Neural cell (in vitro differentiated cells): ENCODE data around the gene ASCL2. TPM values are rescaled to one million over a fixed set of nuclear protein-coding genes. Genes with fewer than 3 reads are reported as not detected.

Experiments used
- H2AFZ ChIP-seq: fragments of 200-600, 300-800 bp; sonication (generic), shearing (Covaris generic); 2 replicates; pipeline ENCODE4 v1.6.0; 2014; ENCODE audit warnings: low read depth, mild to moderate bottlenecking, antibody characterized with exemption, low read length, moderate library complexity
- H3F3A ChIP-seq: fragments of 200-600 bp; shearing (Covaris generic); 2 replicates; pipeline ENCODE4 v1.6.1; 2016; ENCODE audit warnings: mild to moderate bottlenecking, moderate library complexity, mixed read lengths, antibody characterized with exemption, low read length; ENCODE audit not compliant: insufficient read depth, poor library complexity, severe bottlenecking
- H3K27ac ChIP-seq: fragments of 200-600, 300-800 bp; sonication (generic), shearing (Covaris generic); 2 replicates; pipeline ENCODE4 v1.5.1; 2014; ENCODE audit warnings: mild to moderate bottlenecking, low read length, moderate library complexity
- H3K27me3 ChIP-seq: fragments of 300-800, 200-600 bp; sonication (generic), shearing (Covaris generic); 2 replicates; pipeline ENCODE4 v1.6.0; 2014; ENCODE audit warnings: mild to moderate bottlenecking, low read depth, low read length, moderate library complexity; ENCODE audit not compliant: insufficient read depth
- H3K36me3 ChIP-seq: fragments of 300-800, 200-600 bp; sonication (generic), shearing (Covaris generic); 2 replicates; pipeline ENCODE4 v1.5.1; 2014; ENCODE audit warnings: mild to moderate bottlenecking, antibody characterized with exemption, low read length, moderate library complexity; ENCODE audit not compliant: insufficient read depth
- H3K4me2 ChIP-seq: fragments of 300-800, 200-600 bp; sonication (generic), shearing (Covaris generic); 2 replicates; pipeline ENCODE4 v1.6.0; 2014; ENCODE audit warnings: mild to moderate bottlenecking, low read length
- H3K4me3 ChIP-seq: fragments of 300-800, 200-600 bp; sonication (generic), shearing (Covaris generic); 2 replicates; pipeline ENCODE4 v1.5.1; 2014; ENCODE audit warnings: mild to moderate bottlenecking, low read length, moderate library complexity
- H3K79me2 ChIP-seq: fragments of 200-600 bp; shearing (Covaris generic); replicated peaks from 2 replicates; pipeline ENCODE4 v1.6.0; 2014; ENCODE audit warnings: mild to moderate bottlenecking, low read length, moderate library complexity; ENCODE audit not compliant: insufficient read depth
- H3K9ac ChIP-seq: fragments of 300-800, 200-600 bp; sonication (generic), shearing (Covaris generic); 2 replicates; pipeline ENCODE4 v1.6.1; 2016; ENCODE audit warnings: mild to moderate bottlenecking, low read length, mixed read lengths
- H3K9me2 ChIP-seq: fragments of 200-600 bp; shearing (Covaris generic); 2 replicates; pipeline ENCODE4 v1.6.1; 2016; ENCODE audit warnings: mild to moderate bottlenecking, low read length, mixed read lengths; ENCODE audit not compliant: insufficient read depth
- H3K9me3 ChIP-seq: fragments of 200-600, 300-800 bp; sonication (generic), shearing (Covaris generic); 2 replicates; pipeline ENCODE4 v1.6.1; 2016; ENCODE audit warnings: mild to moderate bottlenecking, mixed run types, low read length, moderate library complexity, mixed read lengths
- H4K20me1 ChIP-seq: fragments of 200-600 bp; shearing (Covaris generic); 2 replicates; pipeline ENCODE4 v1.6.1; 2016; ENCODE audit warnings: mild to moderate bottlenecking, mixed run types; ENCODE audit not compliant: insufficient read depth
- EP300 ChIP-seq: fragments of 450-650 bp; conservative IDR thresholded peaks from 2 replicates; pipeline ENCODE4 v1.6.1; 2014; ENCODE audit warnings: antibody characterized with exemption, mild to moderate bottlenecking, moderate library complexity; ENCODE audit not compliant: poor library complexity, severe bottlenecking
- EZH2 ChIP-seq: fragments of 200-600, 300-800 bp; shearing (Covaris generic), sonication (generic); IDR thresholded peaks from 2 replicates; pipeline ENCODE4 v1.6.1; 2014; ENCODE audit warnings: antibody characterized with exemption, low read length, borderline replicate concordance, mild to moderate bottlenecking; ENCODE audit not compliant: insufficient read depth, poor library complexity, severe bottlenecking
- MXI1 ChIP-seq: fragments of 450-650 bp; conservative IDR thresholded peaks from 2 replicates; pipeline ENCODE4 v1.6.1; 2014; ENCODE audit warnings: antibody characterized with exemption, mild to moderate bottlenecking; ENCODE audit not compliant: poor library complexity, severe bottlenecking
- POLR2AphosphoS5 ChIP-seq: IDR thresholded peaks from 2 replicates; pipeline ENCODE4 v1.6.1; 2012
- RAD21 ChIP-seq: fragments of 450-650 bp; conservative IDR thresholded peaks from 2 replicates; pipeline ENCODE4 v1.6.1; 2014; ENCODE audit warnings: antibody characterized with exemption, mild to moderate bottlenecking, moderate library complexity
- SMC3 ChIP-seq: fragments of 450-650 bp; conservative IDR thresholded peaks from 2 replicates; pipeline ENCODE4 v1.6.1; 2014; ENCODE audit warnings: antibody characterized with exemption, mild to moderate bottlenecking, moderate library complexity; ENCODE audit not compliant: poor library complexity
- TAF1 ChIP-seq: IDR thresholded peaks from 2 replicates; pipeline ENCODE4 v1.6.1; 2012; ENCODE audit warnings: low read depth
- polyA plus RNA-seq: library from polyadenylated mRNA; depleted of rRNA; stranded (reverse); fragments of >200 nt; gene quantifications from 2 replicates; pipeline ENCODE4 v1.2.3, GENCODE V29; 2014
- TF ChIP-seq, protein P1 (sequence below): fragments of 450-650 bp; IDR thresholded peaks from 2 replicates; pipeline ENCODE4 v1.5.1; 2014; ENCODE audit warnings: antibody characterized with exemption, mild to moderate bottlenecking, moderate library complexity; ENCODE audit not compliant: poor library complexity, severe bottlenecking
- TF ChIP-seq, protein P2 (sequence below): IDR thresholded peaks from 2 replicates; pipeline ENCODE4 v1.6.1; 2012; ENCODE audit warnings: borderline replicate concordance

ASCL2 gene
- polyA plus RNA-seq, 1 donor from 2014 or later = not detected

DNA sequence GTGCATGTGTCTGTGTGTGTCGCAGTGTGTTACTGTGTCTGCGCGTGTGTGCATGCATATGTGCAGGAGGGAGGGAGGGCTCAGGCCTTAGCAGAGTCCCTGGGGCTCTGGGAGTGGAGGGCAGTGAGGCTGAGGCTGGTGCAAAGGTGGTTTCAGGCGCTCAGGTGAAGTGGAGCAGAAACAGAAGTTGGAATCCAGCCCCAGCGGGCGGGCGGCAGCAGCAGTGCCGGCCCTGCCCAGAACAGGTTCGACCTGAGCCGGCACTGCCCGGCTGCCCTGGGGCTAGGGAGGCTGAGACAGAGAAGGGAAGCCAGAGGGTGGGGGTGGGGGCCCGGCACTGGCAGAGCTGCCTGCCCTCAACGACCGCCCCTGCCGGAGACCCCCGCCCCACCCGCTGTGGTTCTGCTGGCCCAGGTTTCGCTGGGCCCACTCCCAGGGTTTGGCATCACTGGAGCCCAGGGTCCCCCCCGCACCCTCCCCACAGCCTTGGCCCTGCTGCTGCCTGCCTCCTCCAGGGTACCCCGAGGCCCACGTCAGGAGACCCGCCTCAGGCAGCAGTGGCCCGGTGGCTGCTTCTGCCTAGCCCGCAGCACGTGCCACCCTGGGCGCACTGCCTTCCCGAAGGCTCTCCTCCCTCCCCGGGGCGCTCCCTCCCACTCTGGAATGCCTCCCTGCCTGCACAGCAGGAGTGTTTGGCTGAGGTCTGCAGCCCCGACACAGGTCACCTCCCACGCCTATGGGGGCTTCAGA is 13.3 kb downstream of the ASCL2 start:
- no peak overlapping the region for H3K27ac ChIP-seq
- H3K27me3 ChIP-seq = no peaks in the 10 kb centered on the region
- H3K36me3 ChIP-seq = no peaks in the 10 kb centered on the region
- TF ChIP-seq RAD21 = no peak
- TF ChIP-seq, protein P1, sequence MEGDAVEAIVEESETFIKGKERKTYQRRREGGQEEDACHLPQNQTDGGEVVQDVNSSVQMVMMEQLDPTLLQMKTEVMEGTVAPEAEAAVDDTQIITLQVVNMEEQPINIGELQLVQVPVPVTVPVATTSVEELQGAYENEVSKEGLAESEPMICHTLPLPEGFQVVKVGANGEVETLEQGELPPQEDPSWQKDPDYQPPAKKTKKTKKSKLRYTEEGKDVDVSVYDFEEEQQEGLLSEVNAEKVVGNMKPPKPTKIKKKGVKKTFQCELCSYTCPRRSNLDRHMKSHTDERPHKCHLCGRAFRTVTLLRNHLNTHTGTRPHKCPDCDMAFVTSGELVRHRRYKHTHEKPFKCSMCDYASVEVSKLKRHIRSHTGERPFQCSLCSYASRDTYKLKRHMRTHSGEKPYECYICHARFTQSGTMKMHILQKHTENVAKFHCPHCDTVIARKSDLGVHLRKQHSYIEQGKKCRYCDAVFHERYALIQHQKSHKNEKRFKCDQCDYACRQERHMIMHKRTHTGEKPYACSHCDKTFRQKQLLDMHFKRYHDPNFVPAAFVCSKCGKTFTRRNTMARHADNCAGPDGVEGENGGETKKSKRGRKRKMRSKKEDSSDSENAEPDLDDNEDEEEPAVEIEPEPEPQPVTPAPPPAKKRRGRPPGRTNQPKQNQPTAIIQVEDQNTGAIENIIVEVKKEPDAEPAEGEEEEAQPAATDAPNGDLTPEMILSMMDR = no peak
- TF ChIP-seq EP300 = no peak
- TF ChIP-seq, protein P2, sequence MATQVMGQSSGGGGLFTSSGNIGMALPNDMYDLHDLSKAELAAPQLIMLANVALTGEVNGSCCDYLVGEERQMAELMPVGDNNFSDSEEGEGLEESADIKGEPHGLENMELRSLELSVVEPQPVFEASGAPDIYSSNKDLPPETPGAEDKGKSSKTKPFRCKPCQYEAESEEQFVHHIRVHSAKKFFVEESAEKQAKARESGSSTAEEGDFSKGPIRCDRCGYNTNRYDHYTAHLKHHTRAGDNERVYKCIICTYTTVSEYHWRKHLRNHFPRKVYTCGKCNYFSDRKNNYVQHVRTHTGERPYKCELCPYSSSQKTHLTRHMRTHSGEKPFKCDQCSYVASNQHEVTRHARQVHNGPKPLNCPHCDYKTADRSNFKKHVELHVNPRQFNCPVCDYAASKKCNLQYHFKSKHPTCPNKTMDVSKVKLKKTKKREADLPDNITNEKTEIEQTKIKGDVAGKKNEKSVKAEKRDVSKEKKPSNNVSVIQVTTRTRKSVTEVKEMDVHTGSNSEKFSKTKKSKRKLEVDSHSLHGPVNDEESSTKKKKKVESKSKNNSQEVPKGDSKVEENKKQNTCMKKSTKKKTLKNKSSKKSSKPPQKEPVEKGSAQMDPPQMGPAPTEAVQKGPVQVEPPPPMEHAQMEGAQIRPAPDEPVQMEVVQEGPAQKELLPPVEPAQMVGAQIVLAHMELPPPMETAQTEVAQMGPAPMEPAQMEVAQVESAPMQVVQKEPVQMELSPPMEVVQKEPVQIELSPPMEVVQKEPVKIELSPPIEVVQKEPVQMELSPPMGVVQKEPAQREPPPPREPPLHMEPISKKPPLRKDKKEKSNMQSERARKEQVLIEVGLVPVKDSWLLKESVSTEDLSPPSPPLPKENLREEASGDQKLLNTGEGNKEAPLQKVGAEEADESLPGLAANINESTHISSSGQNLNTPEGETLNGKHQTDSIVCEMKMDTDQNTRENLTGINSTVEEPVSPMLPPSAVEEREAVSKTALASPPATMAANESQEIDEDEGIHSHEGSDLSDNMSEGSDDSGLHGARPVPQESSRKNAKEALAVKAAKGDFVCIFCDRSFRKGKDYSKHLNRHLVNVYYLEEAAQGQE = no peak
- TF ChIP-seq SMC3 = no peak
- no peak for TF ChIP-seq EZH2
- TF ChIP-seq MXI1 = no peak
- TF ChIP-seq TAF1 = no peak
- no peak for TF ChIP-seq POLR2AphosphoS5
- H2AFZ ChIP-seq = no peak overlapping the region
- no peaks in the 10 kb centered on the region for H3F3A ChIP-seq
- no peaks in the 10 kb centered on the region for H3K79me2 ChIP-seq
- no peak overlapping the region for H3K4me3 ChIP-seq
- no peak overlapping the region for H3K4me2 ChIP-seq
- no peaks in the 10 kb centered on the region for H4K20me1 ChIP-seq
- no peaks in the 10 kb centered on the region for H3K9me3 ChIP-seq
- no peaks in the 10 kb centered on the region for H3K9me2 ChIP-seq
- no peak overlapping the region for H3K9ac ChIP-seq

DNA sequence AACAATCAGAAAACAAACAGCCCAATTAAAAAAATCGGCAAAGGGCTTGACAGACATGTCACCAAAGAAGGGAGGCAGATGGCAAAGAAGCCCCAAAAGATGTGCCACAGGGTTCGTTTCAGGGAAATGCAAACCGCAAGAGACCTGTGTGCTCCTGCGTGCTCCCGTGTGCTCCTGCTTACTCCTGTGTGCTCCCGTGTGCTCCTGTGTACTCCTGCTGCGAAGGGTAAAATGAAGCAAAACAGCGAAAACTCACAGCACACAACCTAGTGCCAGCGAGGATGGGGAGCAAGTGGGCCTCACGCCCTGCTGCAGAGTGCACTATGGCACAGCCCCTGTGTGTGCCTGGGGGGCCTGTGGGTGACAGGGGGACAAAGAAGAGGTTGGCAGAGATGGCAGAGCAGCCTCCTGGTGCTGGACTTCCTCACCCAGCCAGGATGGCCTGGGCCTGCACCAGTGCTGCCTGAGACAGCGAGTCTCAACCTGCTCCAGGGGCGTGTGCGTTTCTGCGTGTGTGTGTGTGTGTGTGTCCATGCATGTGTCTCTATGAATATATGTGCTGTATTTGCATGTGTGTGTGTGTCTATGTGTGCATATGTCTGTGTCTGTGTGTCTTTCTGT is 14.0 kb downstream of the ASCL2 start:
- H3K4me2 ChIP-seq = no peak overlapping the region
- TF ChIP-seq RAD21 = no peak
- no peak for TF ChIP-seq EZH2
- no peak for TF ChIP-seq TAF1
- no peak for TF ChIP-seq MXI1
- TF ChIP-seq, protein P2 = no peak
- no peak for TF ChIP-seq EP300
- TF ChIP-seq POLR2AphosphoS5 = no peak
- TF ChIP-seq SMC3 = no peak
- TF ChIP-seq, protein P1 = no peak
- H3K79me2 ChIP-seq = no peaks in the 10 kb centered on the region
- no peak overlapping the region for H3K9ac ChIP-seq
- H3K9me2 ChIP-seq = no peaks in the 10 kb centered on the region
- H3F3A ChIP-seq = no peaks in the 10 kb centered on the region
- H3K36me3 ChIP-seq = no peaks in the 10 kb centered on the region
- no peak overlapping the region for H3K27ac ChIP-seq
- H3K4me3 ChIP-seq = no peak overlapping the region
- H3K27me3 ChIP-seq = no peaks in the 10 kb centered on the region
- no peaks in the 10 kb centered on the region for H4K20me1 ChIP-seq
- H3K9me3 ChIP-seq = no peaks in the 10 kb centered on the region
- H2AFZ ChIP-seq = no peak overlapping the region
